GM23248 (cell line): ENCODE data around the gene HOXB9. TPM values are rescaled to one million over a fixed set of nuclear protein-coding genes. Genes with fewer than 3 reads are reported as not detected.

Experiments used
- DNase-seq: peaks from one replicate; pipeline ENCODE4 v3.0.0-alpha.2; 2015
- H2AFZ ChIP-seq: fragments of 200-600 bp; sonication (generic); 2 replicates; pipeline ENCODE4 v1.6.1; 2016; ENCODE audit warnings: antibody characterized with exemption
- H3F3A ChIP-seq: fragments of 200-600 bp; sonication (generic); 2 replicates; pipeline ENCODE4 v1.6.1; 2016; ENCODE audit warnings: mild to moderate bottlenecking, antibody characterized with exemption, mixed run types; ENCODE audit not compliant: insufficient read depth
- H3K27ac ChIP-seq: fragments of 200-600 bp; sonication (generic); 2 replicates; pipeline ENCODE4 v1.5.1; 2016; ENCODE audit warnings: mild to moderate bottlenecking
- H3K27me3 ChIP-seq: fragments of 200-600 bp; sonication (generic); replicated peaks from 2 replicates; pipeline ENCODE4 v1.6.1; 2016; ENCODE audit warnings: mild to moderate bottlenecking; ENCODE audit not compliant: insufficient read depth
- H3K36me3 ChIP-seq: fragments of 200-600 bp; sonication (generic); 2 replicates; pipeline ENCODE4 v1.6.1; 2016; ENCODE audit warnings: low read depth, mild to moderate bottlenecking
- H3K4me1 ChIP-seq: fragments of 200-600 bp; sonication (generic); 2 replicates; pipeline ENCODE4 v1.6.1; 2016; ENCODE audit warnings: mild to moderate bottlenecking; ENCODE audit not compliant: insufficient read depth
- H3K4me2 ChIP-seq: fragments of 200-600 bp; sonication (generic); one replicate; pipeline ENCODE4 v1.6.1; 2016; ENCODE audit warnings: mild to moderate bottlenecking; ENCODE audit not compliant: unreplicated experiment
- H3K4me3 ChIP-seq: fragments of 200-600 bp; sonication (generic); 2 replicates; pipeline ENCODE4 v1.5.1; 2016; ENCODE audit warnings: mild to moderate bottlenecking
- H3K79me2 ChIP-seq: fragments of 200-600 bp; sonication (generic); 2 replicates; pipeline ENCODE4 v1.6.1; 2016; ENCODE audit warnings: mild to moderate bottlenecking; ENCODE audit not compliant: insufficient read depth
- H3K9ac ChIP-seq: fragments of 200-600 bp; sonication (generic); 2 replicates; pipeline ENCODE4 v1.6.1; 2016; ENCODE audit warnings: mild to moderate bottlenecking
- H3K9me2 ChIP-seq: fragments of 200-600 bp; sonication (generic); 2 replicates; pipeline ENCODE4 v1.6.1; 2016; ENCODE audit warnings: mixed run types, mild to moderate bottlenecking, moderate library complexity; ENCODE audit not compliant: insufficient read depth
- H3K9me3 ChIP-seq: fragments of 200-600 bp; sonication (generic); one replicate; pipeline ENCODE4 v1.6.1; 2017; ENCODE audit warnings: low read depth
- H4K20me1 ChIP-seq: fragments of 200-600 bp; sonication (generic); 2 replicates; pipeline ENCODE4 v1.6.0; 2016; ENCODE audit not compliant: insufficient read depth
- EZH2 ChIP-seq: fragments of 200-600 bp; sonication (generic); IDR thresholded peaks from 2 replicates; pipeline ENCODE4 v1.6.1; 2018; ENCODE audit warnings: antibody characterized with exemption, mild to moderate bottlenecking; ENCODE audit not compliant: insufficient read depth, poor library complexity, severe bottlenecking
- EZH2phosphoT487 ChIP-seq: fragments of 200-600 bp; sonication (generic); IDR thresholded peaks from 2 replicates; pipeline ENCODE4 v1.6.1; 2018; ENCODE audit warnings: antibody characterized with exemption, moderate library complexity, mild to moderate bottlenecking, low read depth; ENCODE audit not compliant: insufficient read depth
- WGBS, 2 experiments: methylation state at CpG; one replicate each; pipeline ENCODE4 v1.1.6; 2015 to 2017; ENCODE audit warnings: low lambda C conversion rate in 2 of 2, low coverage in 1 of 2; ENCODE audit errors: missing lambda C conversion rate in 2 of 2; 5-methylcytosine and 5-hydroxymethylcytosine counted together
- in situ Hi-C: fragments of 300-500 bp; cut with MboI; formaldehyde crosslinking; loops from 2 replicates; pipeline ENCODE4 v1.15.0; 2020
- polyA plus RNA-seq: library from polyadenylated mRNA; unstranded; fragments of >200 nt; fragmentation: Nextera tagmentation; extraction: Ambion mirVana; gene quantifications from 2 replicates; pipeline ENCODE4 v1.2.1, GENCODE V29; 2016
- total RNA-seq: library from RNA; depleted of rRNA; stranded (reverse); fragments of >200 nt; shearing (Covaris generic); gene quantifications from 2 replicates; pipeline ENCODE4 v1.2.3, GENCODE V29; 2014

Gene HOXB9
- total and polyA plus RNA-seq, 2 experiments from 2014 or later = not detected

GRCh38 chr17:48594538-48595277, 31.4 kb downstream of the HOXB9 start:
- Histone ChIP-seq H3K4me1 (0 out of 2 replicates have a peak, but pooled peaks cover 3% of the 10 kb centered on the region), H3K4me2 (no peak overlapping the region), H3K9ac (peak overlapping the region; percentile 59; the same call in 1 of the 2 replicates), H3K27me3 (no peaks in the 10 kb centered on the region), H3F3A (no peaks in the 10 kb centered on the region), H3K4me3 (peak overlapping the region; percentile 74; the same call in 1 of the 2 replicates), H3K27ac (peak overlapping the region; percentile 28; the same call in 1 of the 2 replicates), H4K20me1 (no peaks in the 10 kb centered on the region), H2AFZ (peak overlapping the region; percentile 79; the same call in 1 of the 2 replicates), H3K9me3 (no peaks in the 10 kb centered on the region), H3K79me2 (peaks cover 27% of the 10 kb centered on the region), H3K9me2 (no peaks in the 10 kb centered on the region), H3K36me3 (no peaks in the 10 kb centered on the region)
- TF ChIP-seq EZH2phosphoT487 (no peak), EZH2 (no peak)
- 89% methylated on average over 25 of the region's 25 CpGs for WGBS, 2 experiments
- DNase-seq = no peak
- in situ Hi-C loops = no loop called here

GRCh38 chr17:48593840-48594537, 32.2 kb downstream of the HOXB9 start:
- Histone ChIP-seq H3K79me2 (peaks cover 22% of the 10 kb centered on the region), H3K4me3 (peak overlapping the region; percentile 74)
- in situ Hi-C loops = no loop called here

GRCh38 chr17:48593126-48593829, 32.9 kb downstream of the HOXB9 start, which contains the start of gene HOXB5:
HOXB5 (minus strand) TSS chr17:48593779; CDS start chr17:48593682, 97 bp downstream.
- H3K9me2 ChIP-seq = no peaks in the 10 kb centered on the region
- H3F3A ChIP-seq = no peaks in the 10 kb centered on the region
- H3K36me3 ChIP-seq = no peaks in the 10 kb centered on the region
- in situ Hi-C loops = no loop called here
- peak within 1 kb of the TSS; percentile 28; the same call in 1 of the 2 replicates for H3K27ac ChIP-seq
- peak within 1 kb of the TSS; percentile 74 for H3K4me3 ChIP-seq
- H3K4me1 ChIP-seq = 0 out of 2 replicates have a peak, but pooled peaks cover 3% of the 10 kb centered on the region
- WGBS, 2 experiments = 2% methylated on average over 39 to 50 of the region's 50 CpGs
- TF ChIP-seq EZH2phosphoT487 = no peak
- TF ChIP-seq EZH2 = no peak
- H3K4me2 ChIP-seq = peak within 1 kb of the TSS; percentile 75
- H3K27me3 ChIP-seq = no peaks in the 10 kb centered on the region
- H2AFZ ChIP-seq = peak within 1 kb of the TSS; percentile 85
- H3K9ac ChIP-seq = peak within 1 kb of the TSS; percentile 59
- H3K79me2 ChIP-seq = peaks cover 14% of the 10 kb centered on the region
- no peaks in the 10 kb centered on the region for H3K9me3 ChIP-seq
- DNase-seq = peak; percentile 72
- no peaks in the 10 kb centered on the region for H4K20me1 ChIP-seq

More at GRCh38 chr17:48593840-48594537, 32.2 kb downstream of the HOXB9 start:
- peak overlapping the region; percentile 28; the same call in 1 of the 2 replicates for H3K27ac ChIP-seq
- 19 to 21% methylated on average over 34 to 37 of the region's 37 CpGs for WGBS, 2 experiments
- peak overlapping the region; percentile 59 for H3K9ac ChIP-seq
- no peaks in the 10 kb centered on the region for H3K9me3 ChIP-seq
- no peaks in the 10 kb centered on the region for H3F3A ChIP-seq
- H4K20me1 ChIP-seq = no peaks in the 10 kb centered on the region
- no peaks in the 10 kb centered on the region for H3K9me2 ChIP-seq
- H3K27me3 ChIP-seq = no peaks in the 10 kb centered on the region
- H2AFZ ChIP-seq = peak overlapping the region; percentile 79
- peak; percentile 87 for DNase-seq
- H3K36me3 ChIP-seq = no peaks in the 10 kb centered on the region
- H3K4me1 ChIP-seq = 0 out of 2 replicates have a peak, but pooled peaks cover 3% of the 10 kb centered on the region
- TF ChIP-seq EZH2 (no peak), EZH2phosphoT487 (no peak)
- peak overlapping the region; percentile 75 for H3K4me2 ChIP-seq

- no peaks in the 10 kb centered on the region for H3K36me3 ChIP-seq
- peak; percentile 60 for DNase-seq
- peak overlapping the region; percentile 59 for H3K9ac ChIP-seq
- H3K4me1 ChIP-seq = 0 out of 2 replicates have a peak, but pooled peaks cover 3% of the 10 kb centered on the region
- H3K9me3 ChIP-seq = no peaks in the 10 kb centered on the region
- no peaks in the 10 kb centered on the region for H4K20me1 ChIP-seq
- H2AFZ ChIP-seq = peak overlapping the region; percentile 85
- TF ChIP-seq EZH2 = no peak
- TF ChIP-seq EZH2phosphoT487 = no peak
- H3K27me3 ChIP-seq = no peaks in the 10 kb centered on the region
- H3K4me3 ChIP-seq = peak overlapping the region; percentile 74
- peaks cover 13% of the 10 kb centered on the region for H3K79me2 ChIP-seq
- H3K4me2 ChIP-seq = peak overlapping the region; percentile 75
- H3K9me2 ChIP-seq = no peaks in the 10 kb centered on the region
- WGBS, 2 experiments = 12 to 16% methylated on average over 14 of the region's 14 CpGs
- no peaks in the 10 kb centered on the region for H3F3A ChIP-seq
- H3K27ac ChIP-seq = no peak overlapping the region
- in situ Hi-C loops = no loop called here
These were observed 33.6 kb downstream of the HOXB9 start for GRCh38 chr17:48592577-48592976.
